Natural killer cell (primary cell): ENCODE data around the gene CD8B. TPM values are rescaled to one million over a fixed set of nuclear protein-coding genes. Genes with fewer than 3 reads are reported as not detected.

ENCODE experiments used
- ATAC-seq, 3 donors: fragments of 150-1000 bp in 2 of 3; fragments of 200-7000 bp in 1 of 3; cut with Tn5 transposase; 1 replicate in 1 of 3; 2 replicates in 2 of 3; pipeline ENCODE4 v1.10.0; 2021; ENCODE audit warnings: mild to moderate bottlenecking in 2 of 3, moderate library complexity in 2 of 3
- DNase-seq, 2 donors: peaks; one replicate each; pipeline versions ENCODE4 v3.0.0 to v3.0.0-alpha.2; 2013 to 2021; ENCODE audit warnings: mixed read lengths in 1 of 2
- H3K27ac ChIP-seq: one replicate; pipeline ENCODE4 v1.5.1; 2013; ENCODE audit warnings: mild to moderate bottlenecking, low read length
- H3K27me3 ChIP-seq: one replicate; pipeline ENCODE4 v1.6.1; 2013; ENCODE audit warnings: low read length; ENCODE audit not compliant: control insufficient read depth, insufficient read depth
- H3K36me3 ChIP-seq: one replicate; pipeline ENCODE4 v1.6.1; 2013; ENCODE audit warnings: low read length; ENCODE audit not compliant: control insufficient read depth, insufficient read depth
- H3K4me1 ChIP-seq: one replicate; pipeline ENCODE4 v1.6.1; 2013; ENCODE audit warnings: low read length; ENCODE audit not compliant: control insufficient read depth, insufficient read depth
- H3K4me3 ChIP-seq: one replicate; pipeline ENCODE4 v1.5.1; 2013; ENCODE audit warnings: low read length
- H3K9me3 ChIP-seq: one replicate; pipeline ENCODE4 v1.6.1; 2013; ENCODE audit warnings: low read length; ENCODE audit not compliant: control insufficient read depth, insufficient read depth
- H3K27ac Mint-ChIP-seq, 2 donors: one replicate each; pipeline ENCODE4 v1.8.0; 2022; ENCODE audit warnings: mild to moderate bottlenecking in 2 of 2, mixed read lengths in 2 of 2, moderate library complexity in 1 of 2
- H3K27me3 Mint-ChIP-seq, 2 donors: one replicate each; pipeline ENCODE4 v1.8.0; 2022; ENCODE audit warnings: low read depth in 2 of 2, mixed read lengths in 2 of 2
- H3K36me3 Mint-ChIP-seq: one replicate; pipeline ENCODE4 v1.8.0; 2022; ENCODE audit warnings: mixed read lengths
- H3K4me1 Mint-ChIP-seq, 2 donors: one replicate each; pipeline ENCODE4 v1.8.0; 2022; ENCODE audit warnings: mixed read lengths in 2 of 2
- H3K4me3 Mint-ChIP-seq: one replicate; pipeline ENCODE4 v1.8.0; 2022; ENCODE audit warnings: mild to moderate bottlenecking, moderate library complexity, mixed read lengths
- H3K9me3 Mint-ChIP-seq, 2 donors: one replicate each; pipeline ENCODE4 v1.8.0; 2022; ENCODE audit warnings: mixed read lengths in 2 of 2
- CTCF ChIP-seq: fragments of 200-600 bp; IDR thresholded peaks from one replicate; pipeline ENCODE4 v1.8.0; 2022; ENCODE audit warnings: antibody characterized with exemption
- WGBS: methylation state at CpG from one replicate; pipeline ENCODE4 v1.1.7; 2013; ENCODE audit warnings: missing lambda C conversion rate; ENCODE audit not compliant: insufficient coverage; 5-methylcytosine and 5-hydroxymethylcytosine counted together
- intact Hi-C: fragments of 100-400 bp; cut with micrococcal nuclease; formaldehyde crosslinking; loops from one replicate; pipeline ENCODE4 v1.14.2; 2022
- total RNA-seq, 4 donors: library from RNA; stranded (reverse); fragments of 120-200 nt in 1 of 4; gene quantifications; one replicate each; pipeline versions ENCODE4 v1.2.3 to v1.2.4, GENCODE V29; 2013 to 2022

The CD8B gene
- total RNA-seq, 3 donors from 2014 or later (not counting 1 experiment from before 2014, with no cell fraction given) = 1.9 to 22.7 (median 6.0) TPM

- Histone ChIP-seq H3K27me3 (no peaks in the 10 kb centered on the region), H3K4me3 (no peak overlapping the region), H3K4me1 (peaks cover 22% of the 10 kb centered on the region), H3K27ac (no peak overlapping the region), H3K9me3 (no peaks in the 10 kb centered on the region), H3K36me3 (peaks cover 5% of the 10 kb centered on the region)
- H3K27me3 Mint-ChIP-seq = no peaks in the 10 kb centered on the region
- TF ChIP-seq CTCF = no peak
- no peak overlapping the region for H3K4me3 Mint-ChIP-seq
- 68% methylated on average over 7 of the region's 9 CpGs for WGBS
- intact Hi-C loops = no loop called here
- H3K36me3 Mint-ChIP-seq = no peaks in the 10 kb centered on the region
- H3K9me3 Mint-ChIP-seq = no peaks in the 10 kb centered on the region
- peaks cover 10 to 12% of the 10 kb centered on the region in 2 donors for H3K4me1 Mint-ChIP-seq
- no peak for DNase-seq
- peak overlapping the region in 1 of 2 donors; percentile 57 for H3K27ac Mint-ChIP-seq
- no peak for ATAC-seq
Measured at GRCh38 chr2:86781363-86781762, 80.3 kb downstream of the CD8B start.

GRCh38 chr2:86779971-86780370 lies 81.7 kb downstream of the CD8B start:
- TF ChIP-seq CTCF = no peak
- H3K27me3 ChIP-seq = no peaks in the 10 kb centered on the region
- H3K27ac ChIP-seq = no peak overlapping the region
- H3K36me3 ChIP-seq = peaks cover 12% of the 10 kb centered on the region
- Mint-ChIP-seq H3K4me1 (peaks cover 0 to 4% of the 10 kb centered on the region in 2 donors), H3K4me3 (no peak overlapping the region), H3K9me3 (no peaks in the 10 kb centered on the region), H3K36me3 (peaks cover under 1% of the 10 kb centered on the region), H3K27me3 (no peaks in the 10 kb centered on the region), H3K27ac (no peak overlapping the region)
- intact Hi-C loops = no loop called here
- 96% methylated on average over 3 of the region's 3 CpGs for WGBS
- H3K4me3 ChIP-seq = no peak overlapping the region
- H3K9me3 ChIP-seq = no peaks in the 10 kb centered on the region
- ATAC-seq = no peak
- peaks cover 11% of the 10 kb centered on the region for H3K4me1 ChIP-seq
- DNase-seq = no peak

- H3K27ac Mint-ChIP-seq = no peak overlapping the region
- intact Hi-C loops = no loop called here
- TF ChIP-seq CTCF = no peak
- Histone ChIP-seq H3K9me3 (no peaks in the 10 kb centered on the region), H3K36me3 (peaks cover 17% of the 10 kb centered on the region), H3K4me3 (no peak overlapping the region), H3K4me1 (peaks cover 7% of the 10 kb centered on the region), H3K27me3 (no peaks in the 10 kb centered on the region), H3K27ac (no peak overlapping the region)
- peaks cover 10% of the 10 kb centered on the region for H3K36me3 Mint-ChIP-seq
- H3K27me3 Mint-ChIP-seq = no peaks in the 10 kb centered on the region
- ATAC-seq (no peak), DNase-seq (no peak)
- no peak overlapping the region for H3K4me3 Mint-ChIP-seq
- WGBS = 69% methylated on average over 2 of the region's 2 CpGs
- H3K4me1 Mint-ChIP-seq = peaks cover 0 to 4% of the 10 kb centered on the region in 2 donors
- no peaks in the 10 kb centered on the region for H3K9me3 Mint-ChIP-seq
Measured at GRCh38 chr2:86778957-86779356, 82.7 kb downstream of the CD8B start.

- H3K9me3 Mint-ChIP-seq = no peaks in the 10 kb centered on the region
- Histone ChIP-seq H3K27me3 (no peaks in the 10 kb centered on the region), H3K9me3 (no peaks in the 10 kb centered on the region), H3K4me3 (no peak overlapping the region), H3K27ac (no peak overlapping the region), H3K36me3 (peaks cover 37% of the 10 kb centered on the region), H3K4me1 (no peaks in the 10 kb centered on the region)
- no peaks in the 10 kb centered on the region for H3K4me1 Mint-ChIP-seq
- intact Hi-C loops = no loop called here
- no peak overlapping the region for H3K4me3 Mint-ChIP-seq
- 97% methylated on average over 5 of the region's 7 CpGs for WGBS
- H3K27ac Mint-ChIP-seq = peak overlapping the region in 1 of 2 donors; percentile 29
- H3K36me3 Mint-ChIP-seq = peaks cover 26% of the 10 kb centered on the region
- DNase-seq (no peak), ATAC-seq (no peak)
- H3K27me3 Mint-ChIP-seq = no peaks in the 10 kb centered on the region
- TF ChIP-seq CTCF = no peak
Measured at GRCh38 chr2:86776532-86776931, 85.2 kb downstream of the CD8B start.
